ENCODE results near the gene CAB39. TPM values are rescaled to one million over a fixed set of nuclear protein-coding genes. Genes with fewer than 3 reads are reported as not detected.

Gene CAB39
- polyA plus RNA-seq, 1 experiment = 23.6 TPM

GRCh38 chr2:230772156-230772555 is 59.5 kb downstream of the CAB39 start:
- Histone ChIP-seq H3K4me3 (ENCODE audit: low read depth, low read length) (no peak overlapping the region), H3K36me3 (ENCODE audit: control insufficient read depth, insufficient read depth, low read length) (no peaks in the 10 kb centered on the region; the same call in 1 of the 2 replicates), H3K27me3 (ENCODE audit: control insufficient read depth, insufficient read depth, low read length) (no peaks in the 10 kb centered on the region)
- POLR2A ChIA-PET = no interaction called here
- no peak for DNase-seq (ENCODE audit: low read depth)
- TF ChIP-seq, protein P1, sequence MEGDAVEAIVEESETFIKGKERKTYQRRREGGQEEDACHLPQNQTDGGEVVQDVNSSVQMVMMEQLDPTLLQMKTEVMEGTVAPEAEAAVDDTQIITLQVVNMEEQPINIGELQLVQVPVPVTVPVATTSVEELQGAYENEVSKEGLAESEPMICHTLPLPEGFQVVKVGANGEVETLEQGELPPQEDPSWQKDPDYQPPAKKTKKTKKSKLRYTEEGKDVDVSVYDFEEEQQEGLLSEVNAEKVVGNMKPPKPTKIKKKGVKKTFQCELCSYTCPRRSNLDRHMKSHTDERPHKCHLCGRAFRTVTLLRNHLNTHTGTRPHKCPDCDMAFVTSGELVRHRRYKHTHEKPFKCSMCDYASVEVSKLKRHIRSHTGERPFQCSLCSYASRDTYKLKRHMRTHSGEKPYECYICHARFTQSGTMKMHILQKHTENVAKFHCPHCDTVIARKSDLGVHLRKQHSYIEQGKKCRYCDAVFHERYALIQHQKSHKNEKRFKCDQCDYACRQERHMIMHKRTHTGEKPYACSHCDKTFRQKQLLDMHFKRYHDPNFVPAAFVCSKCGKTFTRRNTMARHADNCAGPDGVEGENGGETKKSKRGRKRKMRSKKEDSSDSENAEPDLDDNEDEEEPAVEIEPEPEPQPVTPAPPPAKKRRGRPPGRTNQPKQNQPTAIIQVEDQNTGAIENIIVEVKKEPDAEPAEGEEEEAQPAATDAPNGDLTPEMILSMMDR (IDR thresholded peaks at IDR 0.05; ENCODE audit: insufficient read depth, low read depth, low read length) = no peak
- CTCF ChIA-PET = no interaction called here

GRCh38 chr2:230773039-230773773 is 60.6 kb downstream of the CAB39 start:
- ChIA-PET POLR2A (no interaction called here), CTCF (interaction anchor here (1.2 to 2.2 kb wide), 2 partner anchors 11 to 25 kb away, joined by 4 to 5 read pairs; no protein-coding TSS in a partner anchor)
- TF ChIP-seq, protein P1 (IDR thresholded peaks at IDR 0.05; ENCODE audit: insufficient read depth, low read depth, low read length) = no peak
- no peak for DNase-seq (ENCODE audit: low read depth)
- Histone ChIP-seq H3K36me3 (ENCODE audit: control insufficient read depth, insufficient read depth, low read length) (no peaks in the 10 kb centered on the region; the same call in 1 of the 2 replicates), H3K27me3 (ENCODE audit: control insufficient read depth, insufficient read depth, low read length) (no peaks in the 10 kb centered on the region), H3K4me3 (ENCODE audit: low read depth, low read length) (no peak overlapping the region)

- Histone ChIP-seq H3K36me3 (ENCODE audit: control insufficient read depth, insufficient read depth, low read length) (no peaks in the 10 kb centered on the region; the same call in 1 of the 2 replicates), H3K27me3 (ENCODE audit: control insufficient read depth, insufficient read depth, low read length) (no peaks in the 10 kb centered on the region), H3K4me3 (ENCODE audit: low read depth, low read length) (no peak overlapping the region)
- DNase-seq (ENCODE audit: low read depth) = peak; percentile 78
- ChIA-PET CTCF (interaction anchor here (0.6 to 2.2 kb wide), 4 partner anchors 12 to 230 kb away, joined by 3 to 5 read pairs (median 4); no protein-coding TSS in a partner anchor), POLR2A (interaction anchor here (0.6 kb wide), 1 partner anchor 78 kb away, joined by 5 read pairs; no protein-coding TSS in a partner anchor)
- TF ChIP-seq, protein P1 (IDR thresholded peaks at IDR 0.05; ENCODE audit: insufficient read depth, low read depth, low read length) = no peak
These were observed 61.8 kb downstream of the CAB39 start for GRCh38 chr2:230774348-230774951.

DNA sequence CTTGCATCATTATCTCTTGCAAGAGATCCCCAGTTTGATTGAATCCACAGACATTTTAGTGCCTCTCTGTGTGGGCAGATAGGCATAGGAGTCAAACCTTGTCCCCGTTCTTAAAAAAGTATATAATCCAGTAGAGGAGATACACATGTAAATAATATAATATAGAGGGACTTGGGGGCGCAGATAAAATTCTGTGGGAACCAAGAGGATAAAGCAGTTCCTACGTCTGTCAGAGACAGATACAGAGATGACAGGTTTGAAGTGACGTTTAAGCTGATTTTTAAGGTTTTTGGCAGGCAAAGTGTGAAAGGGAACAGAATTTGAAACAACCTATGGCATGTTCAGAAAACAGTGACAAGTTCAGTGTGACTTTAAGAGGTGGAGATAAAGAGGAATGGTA is 63.1 kb downstream of the CAB39 start:
- no peaks in the 10 kb centered on the region; the same call in 1 of the 2 replicates for H3K36me3 ChIP-seq (ENCODE audit: control insufficient read depth, insufficient read depth, low read length)
- ChIA-PET POLR2A (no interaction called here), CTCF (interaction anchor here (1.8 kb wide), 1 partner anchor 13 kb away, joined by 4 read pairs; no protein-coding TSS in a partner anchor)
- H3K4me3 ChIP-seq (ENCODE audit: low read depth, low read length) = no peak overlapping the region
- TF ChIP-seq, protein P1 (IDR thresholded peaks at IDR 0.05; ENCODE audit: insufficient read depth, low read depth, low read length) = no peak
- DNase-seq (ENCODE audit: low read depth) = no peak
- no peaks in the 10 kb centered on the region for H3K27me3 ChIP-seq (ENCODE audit: control insufficient read depth, insufficient read depth, low read length)

GRCh38 chr2:230777721-230778120 is 65.1 kb downstream of the CAB39 start:
- no peak for DNase-seq (ENCODE audit: low read depth)
- ChIA-PET CTCF (interaction anchor here (1.4 to 1.8 kb wide), 3 partner anchors 14 to 15 kb away, joined by 3 to 4 read pairs (median 4); no protein-coding TSS in a partner anchor), POLR2A (no interaction called here)
- Histone ChIP-seq H3K27me3 (ENCODE audit: control insufficient read depth, insufficient read depth, low read length) (no peaks in the 10 kb centered on the region), H3K4me3 (ENCODE audit: low read depth, low read length) (no peak overlapping the region), H3K36me3 (ENCODE audit: control insufficient read depth, insufficient read depth, low read length) (no peaks in the 10 kb centered on the region; the same call in 1 of the 2 replicates)
- TF ChIP-seq, protein P1 (IDR thresholded peaks at IDR 0.05; ENCODE audit: insufficient read depth, low read depth, low read length) = no peak
